ENCODE results near the gene RAB26.

RAB26 gene

GRCh38 chr16:2179576-2179975, 31.2 kb downstream of the RAB26 start:
- Mint-ChIP-seq H3K36me3 (ENCODE audit: low read depth) (peaks cover 38% of the 10 kb centered on the region), H3K9me3 (no peaks in the 10 kb centered on the region), H3K4me1 (ENCODE audit: low read depth) (no peaks in the 10 kb centered on the region), H3K27me3 (peaks cover 4% of the 10 kb centered on the region), H3K27ac (no peak overlapping the region), H3K4me3 (no peak overlapping the region)
- intact Hi-C loops (cut with micrococcal nuclease): no loop called here

DNA sequence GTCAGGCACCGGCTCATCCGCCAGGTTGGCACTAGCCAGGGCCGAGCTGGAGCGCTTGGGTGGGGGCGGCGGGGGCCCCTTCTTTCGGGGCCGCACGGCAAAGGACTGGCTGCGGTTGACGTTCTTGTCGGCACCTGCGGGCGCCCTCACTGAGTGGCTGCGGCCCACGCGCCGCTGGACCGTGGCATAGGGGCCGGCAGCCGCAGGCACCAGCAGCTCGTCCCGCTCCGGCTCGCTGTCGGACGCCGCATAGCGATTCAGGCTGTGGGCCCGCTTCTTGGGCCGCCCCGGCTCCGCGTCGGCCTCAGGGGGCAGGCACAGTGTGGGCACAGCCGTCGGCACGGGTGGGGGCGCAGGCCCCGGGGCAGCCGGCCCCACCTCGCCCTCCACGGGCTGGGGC, 32.0 kb downstream of the RAB26 start:
- Mint-ChIP-seq H3K4me3 (no peak overlapping the region), H3K36me3 (ENCODE audit: low read depth) (peaks cover 29% of the 10 kb centered on the region), H3K4me1 (ENCODE audit: low read depth) (no peaks in the 10 kb centered on the region), H3K27ac (no peak overlapping the region), H3K27me3 (peaks cover 4% of the 10 kb centered on the region), H3K9me3 (no peaks in the 10 kb centered on the region)
- intact Hi-C loops (cut with micrococcal nuclease): no loop called here

DNA sequence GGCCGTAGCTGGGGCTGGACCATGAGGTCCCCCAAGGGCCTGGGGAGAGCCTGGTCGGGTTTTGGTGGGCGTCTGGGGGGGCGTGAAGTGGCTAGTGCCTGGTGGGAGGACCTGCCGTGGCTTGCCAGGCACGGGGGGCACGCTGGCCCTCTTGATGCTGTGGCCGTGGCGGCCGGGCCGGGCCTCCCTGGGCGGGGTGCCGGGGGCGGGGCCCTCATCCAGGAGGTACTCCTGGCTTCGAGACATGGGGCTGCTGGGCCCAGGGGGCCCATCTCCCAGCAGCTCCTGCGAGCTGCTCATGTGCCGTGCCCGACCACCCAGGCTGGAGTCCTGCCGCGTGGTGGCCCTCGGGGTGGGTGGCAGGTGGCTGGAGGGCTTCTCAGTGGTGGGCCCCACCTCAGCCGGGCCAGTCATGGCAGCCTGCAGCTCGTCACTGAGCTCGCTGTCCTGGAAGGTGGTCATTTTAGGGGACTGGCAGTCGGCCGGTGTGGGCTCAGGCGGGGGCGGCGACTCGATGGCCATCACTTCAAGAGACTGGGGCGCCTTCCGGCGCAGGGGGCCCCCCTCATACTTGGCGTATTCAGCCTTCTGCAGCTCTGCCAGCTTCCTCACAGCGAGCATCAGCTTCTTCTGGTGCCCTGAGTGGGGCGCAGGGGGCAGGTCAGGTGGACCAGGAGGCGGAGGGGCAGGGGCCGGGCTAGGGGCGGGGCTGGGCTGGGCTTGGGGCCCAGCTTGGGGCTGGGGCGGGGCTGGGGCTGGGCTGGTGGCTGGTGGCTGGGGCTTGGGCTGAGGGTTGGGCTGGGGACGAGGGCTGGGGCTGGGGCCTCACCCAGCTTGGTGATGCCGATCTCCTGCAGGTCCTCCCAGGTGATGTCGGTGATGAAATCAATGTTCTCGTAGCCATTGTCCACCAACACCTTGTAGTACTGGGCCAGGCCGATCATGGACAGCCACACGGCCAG, 32.8 kb downstream of the RAB26 start:
- no peaks in the 10 kb centered on the region for H3K4me1 Mint-ChIP-seq (ENCODE audit: low read depth)
- intact Hi-C loops (cut with micrococcal nuclease): no loop called here
- H3K36me3 Mint-ChIP-seq (ENCODE audit: low read depth): peaks cover 21% of the 10 kb centered on the region
- H3K27me3 Mint-ChIP-seq: peaks cover 4% of the 10 kb centered on the region
- no peaks in the 10 kb centered on the region for H3K9me3 Mint-ChIP-seq
- no peak overlapping the region for H3K4me3 Mint-ChIP-seq
- H3K27ac Mint-ChIP-seq: no peak overlapping the region

- H3K36me3 Mint-ChIP-seq (ENCODE audit: low read depth): peaks cover 14% of the 10 kb centered on the region
- no peak overlapping the region for H3K27ac Mint-ChIP-seq
- intact Hi-C loops (cut with micrococcal nuclease): no loop called here
- no peaks in the 10 kb centered on the region for H3K9me3 Mint-ChIP-seq
- no peak overlapping the region for H3K4me3 Mint-ChIP-seq
- peaks cover 4% of the 10 kb centered on the region for H3K27me3 Mint-ChIP-seq
- no peaks in the 10 kb centered on the region for H3K4me1 Mint-ChIP-seq (ENCODE audit: low read depth)
These were observed 33.5 kb downstream of the RAB26 start for GRCh38 chr16:2181952-2182351.

DNA sequence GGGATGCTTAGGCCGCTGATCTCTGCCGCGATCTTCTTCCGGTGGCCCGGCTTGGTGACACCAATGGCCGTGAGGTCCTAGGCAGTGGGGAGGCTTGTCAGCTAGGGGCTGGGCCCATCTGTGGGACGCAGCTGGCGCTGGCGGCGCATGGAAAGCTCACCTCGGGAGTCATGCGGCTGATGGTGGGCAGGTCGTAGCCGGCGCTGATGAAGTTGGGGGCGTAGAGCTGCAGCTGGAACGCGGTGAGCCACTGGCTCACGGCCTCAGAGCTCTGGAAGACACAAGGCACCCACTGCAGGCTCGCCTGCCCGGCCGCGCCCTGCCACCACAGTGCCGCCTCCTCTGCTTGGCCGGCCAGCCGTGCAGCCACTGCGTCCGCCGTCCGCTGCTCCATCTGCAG, 35.2 kb downstream of the RAB26 start:
- intact Hi-C loops (cut with micrococcal nuclease): no loop called here
- Mint-ChIP-seq H3K36me3 (ENCODE audit: low read depth) (no peaks in the 10 kb centered on the region), H3K27me3 (peaks cover 4% of the 10 kb centered on the region), H3K4me3 (no peak overlapping the region), H3K4me1 (ENCODE audit: low read depth) (no peaks in the 10 kb centered on the region), H3K27ac (no peak overlapping the region), H3K9me3 (no peaks in the 10 kb centered on the region)

- H3K27me3 Mint-ChIP-seq: peaks cover 1% of the 10 kb centered on the region
- H3K27ac Mint-ChIP-seq: no peak overlapping the region
- no peaks in the 10 kb centered on the region for H3K9me3 Mint-ChIP-seq
- no peak overlapping the region for H3K4me3 Mint-ChIP-seq
- intact Hi-C loops (cut with micrococcal nuclease): no loop called here
- H3K36me3 Mint-ChIP-seq (ENCODE audit: low read depth): no peaks in the 10 kb centered on the region
- H3K4me1 Mint-ChIP-seq (ENCODE audit: low read depth): no peaks in the 10 kb centered on the region
These were observed 35.9 kb downstream of the RAB26 start for GRCh38 chr16:2184346-2184745.

DNA sequence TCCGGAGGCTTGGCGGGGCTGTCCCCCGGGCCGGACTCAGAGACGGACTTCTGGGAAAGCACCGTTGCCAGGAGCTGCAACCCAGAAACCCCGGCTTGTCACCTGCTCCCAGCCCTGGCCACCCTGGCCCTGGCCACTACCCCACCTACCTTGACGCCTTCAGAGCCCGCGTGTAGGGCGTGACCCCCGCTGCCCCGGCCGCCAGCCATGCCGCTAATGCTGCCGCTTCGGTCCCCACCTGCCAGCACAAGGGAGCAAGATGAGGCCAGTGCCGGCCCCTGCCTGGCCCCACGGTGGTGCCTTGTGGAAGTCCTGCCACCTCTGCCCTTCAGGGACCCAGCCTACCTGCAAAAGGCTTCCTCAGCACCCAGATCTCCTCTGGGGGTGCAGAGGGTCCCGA, 36.5 kb downstream of the RAB26 start:
- Mint-ChIP-seq H3K27me3 (no peaks in the 10 kb centered on the region), H3K36me3 (ENCODE audit: low read depth) (no peaks in the 10 kb centered on the region), H3K27ac (no peak overlapping the region), H3K4me1 (ENCODE audit: low read depth) (no peaks in the 10 kb centered on the region), H3K4me3 (no peak overlapping the region), H3K9me3 (no peaks in the 10 kb centered on the region)
- intact Hi-C loops (cut with micrococcal nuclease): no loop called here

DNA sequence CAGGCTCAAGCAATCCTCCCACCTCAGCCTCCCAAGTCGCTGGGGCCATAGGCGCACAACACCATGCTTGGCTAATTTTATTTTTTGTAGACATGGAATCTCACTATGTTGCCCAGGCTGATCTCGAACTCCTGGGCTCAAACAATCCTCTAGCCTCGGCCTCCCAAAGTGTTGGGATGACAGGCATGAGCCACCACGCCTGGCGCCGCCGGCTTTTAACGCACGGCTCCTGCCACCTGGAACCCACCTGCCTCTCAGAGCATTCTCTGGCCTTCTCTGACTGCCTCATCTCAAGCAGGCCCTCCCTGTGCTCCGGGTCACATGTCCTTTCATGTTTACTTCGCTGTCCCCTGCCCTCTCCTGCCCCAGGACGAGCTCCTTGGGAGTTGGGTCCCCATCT, 37.6 kb downstream of the RAB26 start:
- Mint-ChIP-seq H3K27me3 (no peaks in the 10 kb centered on the region), H3K4me3 (no peak overlapping the region), H3K9me3 (no peaks in the 10 kb centered on the region), H3K27ac (no peak overlapping the region), H3K36me3 (ENCODE audit: low read depth) (no peaks in the 10 kb centered on the region), H3K4me1 (ENCODE audit: low read depth) (no peaks in the 10 kb centered on the region)
- intact Hi-C loops (cut with micrococcal nuclease): no loop called here

- no peaks in the 10 kb centered on the region for H3K4me1 Mint-ChIP-seq (ENCODE audit: low read depth)
- no peaks in the 10 kb centered on the region for H3K36me3 Mint-ChIP-seq (ENCODE audit: low read depth)
- intact Hi-C loops (cut with micrococcal nuclease): no loop called here
- H3K4me3 Mint-ChIP-seq: no peak overlapping the region
- no peaks in the 10 kb centered on the region for H3K27me3 Mint-ChIP-seq
- no peaks in the 10 kb centered on the region for H3K9me3 Mint-ChIP-seq
- no peak overlapping the region for H3K27ac Mint-ChIP-seq
These were observed 38.1 kb downstream of the RAB26 start for GRCh38 chr16:2186505-2186904.

DNA sequence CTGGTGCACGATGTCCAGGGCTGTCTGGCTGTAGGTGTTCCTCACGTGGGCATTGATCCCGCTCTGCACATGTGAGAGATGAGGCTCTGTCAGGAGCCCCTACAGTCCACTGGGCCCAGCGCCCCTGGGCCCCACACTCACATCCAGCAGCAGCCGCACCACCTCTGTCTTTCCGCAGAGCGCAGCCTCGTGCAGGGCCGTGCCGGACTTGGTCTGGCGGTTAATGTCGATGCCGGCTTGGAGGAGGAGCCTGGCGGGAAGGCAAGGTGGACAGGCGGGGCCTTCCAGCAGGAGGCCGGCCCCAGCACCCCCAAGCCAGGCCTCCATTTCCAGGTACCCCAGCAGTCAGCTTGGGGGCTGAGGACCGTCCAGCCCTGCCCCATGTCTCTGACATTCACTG, 38.8 kb downstream of the RAB26 start:
- intact Hi-C loops (cut with micrococcal nuclease): no loop called here

DNA sequence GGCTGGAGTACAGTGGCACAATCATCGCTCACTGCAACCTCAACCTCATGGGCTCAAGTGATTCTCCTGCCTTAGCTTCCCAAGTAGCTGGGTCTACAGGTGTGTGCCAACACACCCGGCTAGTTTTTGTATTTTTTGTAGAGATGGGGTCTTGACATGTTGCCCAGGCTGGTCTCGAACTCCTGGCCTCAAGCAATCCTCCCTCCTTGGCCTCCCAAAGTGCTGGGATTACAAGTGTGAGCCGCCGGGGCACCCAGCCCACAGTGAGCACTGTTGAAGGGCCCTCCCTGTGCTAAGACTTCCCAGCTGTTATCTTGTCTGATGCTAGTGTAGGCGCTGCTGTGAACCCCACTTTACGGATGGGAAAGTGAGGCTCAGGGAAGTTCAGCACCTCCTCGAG, 40.0 kb downstream of the RAB26 start:
- Mint-ChIP-seq H3K27me3 (peaks cover 5% of the 10 kb centered on the region), H3K36me3 (ENCODE audit: low read depth) (no peaks in the 10 kb centered on the region), H3K4me3 (no peak overlapping the region), H3K4me1 (ENCODE audit: low read depth) (no peaks in the 10 kb centered on the region), H3K27ac (no peak overlapping the region), H3K9me3 (no peaks in the 10 kb centered on the region)
- intact Hi-C loops (cut with micrococcal nuclease): no loop called here

More for the DNA sequence above, 38.8 kb downstream of the RAB26 start:
- H3K4me1 Mint-ChIP-seq (ENCODE audit: low read depth): no peaks in the 10 kb centered on the region
- H3K36me3 Mint-ChIP-seq (ENCODE audit: low read depth): no peaks in the 10 kb centered on the region
- H3K27me3 Mint-ChIP-seq: no peaks in the 10 kb centered on the region
- no peak overlapping the region for H3K4me3 Mint-ChIP-seq
- H3K9me3 Mint-ChIP-seq: no peaks in the 10 kb centered on the region
- H3K27ac Mint-ChIP-seq: no peak overlapping the region

GRCh38 chr16:2189252-2189893, 40.9 kb downstream of the RAB26 start:
- Mint-ChIP-seq H3K27ac (no peak overlapping the region), H3K4me3 (no peak overlapping the region), H3K9me3 (no peaks in the 10 kb centered on the region), H3K36me3 (ENCODE audit: low read depth) (no peaks in the 10 kb centered on the region), H3K27me3 (peaks cover 15% of the 10 kb centered on the region), H3K4me1 (ENCODE audit: low read depth) (no peaks in the 10 kb centered on the region)
- intact Hi-C loops (cut with micrococcal nuclease): no loop called here

DNA sequence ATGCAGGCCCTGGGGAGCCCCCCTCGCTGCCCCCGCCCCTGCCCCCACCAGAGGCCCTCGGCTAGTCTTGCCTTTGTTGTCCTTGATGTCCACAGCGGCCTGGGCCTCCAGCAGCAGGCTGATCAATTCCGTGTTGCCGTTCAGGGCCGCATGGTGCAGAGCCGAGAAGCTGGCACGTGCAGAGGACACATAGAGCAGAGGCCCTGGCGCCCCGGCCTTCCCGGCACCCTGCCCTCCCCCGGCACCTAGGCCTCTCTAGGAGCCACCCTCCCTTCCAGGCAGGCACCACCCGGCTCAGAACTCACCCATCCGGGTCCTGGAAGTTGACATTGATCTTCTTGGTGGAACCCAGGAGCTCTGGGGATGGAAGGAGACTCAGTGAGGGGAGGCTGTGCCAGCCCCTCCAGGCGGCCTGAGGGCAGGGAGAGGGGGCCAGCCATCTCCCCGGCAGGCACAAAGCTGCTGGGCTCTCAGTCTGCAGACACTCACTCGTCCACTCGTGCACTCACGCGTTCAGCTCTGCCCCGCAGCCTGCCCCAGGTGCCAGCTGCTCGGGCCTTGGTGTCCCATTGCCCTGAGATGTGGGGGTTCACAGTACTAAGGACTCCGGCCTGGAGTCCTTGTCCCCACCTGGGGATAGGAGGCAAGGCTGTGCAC, 41.7 kb downstream of the RAB26 start:
- no peaks in the 10 kb centered on the region for H3K36me3 Mint-ChIP-seq (ENCODE audit: low read depth)
- H3K4me3 Mint-ChIP-seq: no peak overlapping the region
- H3K4me1 Mint-ChIP-seq (ENCODE audit: low read depth): no peaks in the 10 kb centered on the region
- no peaks in the 10 kb centered on the region for H3K9me3 Mint-ChIP-seq
- peaks cover 23% of the 10 kb centered on the region for H3K27me3 Mint-ChIP-seq
- intact Hi-C loops (cut with micrococcal nuclease): no loop called here
- H3K27ac Mint-ChIP-seq: no peak overlapping the region

Data from dendritic cell treated with granulocyte-macrophage colony-stimulating factor and Interleukin-4, amounts not matched to agents 40 ng/mL and 50 ng/mL, for 4 days (primary cell).